HCT116 (cell line): ENCODE measurements around the gene BTG1. TPM values are rescaled to one million over a fixed set of nuclear protein-coding genes. Genes with fewer than 3 reads are reported as not detected.

Experiments
- ATAC-seq: fragments of 200-7000 bp; cut with Tn5 transposase; 2 replicates; pipeline ENCODE4 v1.9.1; 2020; ENCODE audit warnings: mild to moderate bottlenecking, moderate library complexity
- BruUV-seq: library from RNA; stranded (reverse); fragments of 400-500 nt; replicated peaks from 2 replicates; lab custom pipeline; 2021; lab: Mats Ljungman, UMichigan
- CTCF ChIA-PET: fragments of 300-600 bp; sonication (Branson Sonifier 250); formaldehyde crosslinking; loops from one replicate; lab custom pipeline; 2021; ENCODE audit warnings: antibody characterized with exemption; lab: Charles Lee
- POLR2A ChIA-PET: fragments of 300-600, 350-600 bp; sonication (Branson Sonifier 250); formaldehyde crosslinking; loops from one replicate; lab custom pipeline; 2021; ENCODE audit warnings: antibody characterized with exemption; lab: Charles Lee
- RAD21 ChIA-PET, 2 experiments: fragments of 300-600 bp; sonication (Branson Sonifier 250); formaldehyde crosslinking; loops; one replicate each; lab custom pipeline; 2023; ENCODE audit warnings: low total read pairs in 2 of 2; ENCODE audit not compliant: uncharacterized antibody in 2 of 2, unreplicated experiment in 2 of 2, low non-redundant PET in 1 of 2; lab: Charles Lee
- DNase-seq: peaks from one replicate; pipeline ENCODE4 v3.0.0-alpha.2; 2010; ENCODE audit warnings: low read depth, low spot score
- H2AFZ ChIP-seq: fragments of 200-600 bp; shearing (Covaris generic), sonication (generic); 2 replicates; pipeline ENCODE4 v1.6.1; 2017; ENCODE audit warnings: low read depth, mixed run types, mixed read lengths, antibody characterized with exemption, low read length; ENCODE audit not compliant: poor library complexity, severe bottlenecking
- H3K27ac ChIP-seq: 2 replicates; pipeline ENCODE4 v1.5.1; 2012; ENCODE audit warnings: low read depth, low read length
- H3K27me3 ChIP-seq: fragments of 200-600 bp; sonication (generic); 2 replicates; pipeline ENCODE4 v1.6.1; 2016; ENCODE audit warnings: mixed run types, low read length, mixed read lengths; ENCODE audit not compliant: insufficient read depth
- H3K36me3 ChIP-seq, 2 experiments: fragments of 200-500 bp in 1 of 2; fragments of 200-600 bp in 1 of 2; sonication (Bioruptor generic) in 1 of 2; sonication (generic) in 1 of 2; 2 replicates each; pipeline versions ENCODE4 v1.5.1 to v1.6.1; 2014 to 2016; ENCODE audit warnings: low read length in 2 of 2, inconsistent platforms in 1 of 2, mixed read lengths in 1 of 2, mixed run types in 1 of 2; ENCODE audit not compliant: insufficient read depth in 2 of 2, control insufficient read depth in 1 of 2
- H3K4me1 ChIP-seq, 2 experiments: fragments of 200-600 bp in 1 of 2; sonication (generic) in 1 of 2; 2 replicates each; pipeline versions ENCODE4 v1.5.1 to v1.6.1; 2012 to 2017; ENCODE audit warnings: low read length in 2 of 2, inconsistent platforms in 1 of 2, mild to moderate bottlenecking in 1 of 2, mixed read lengths in 1 of 2, mixed run types in 1 of 2, moderate library complexity in 1 of 2; ENCODE audit not compliant: insufficient read depth in 2 of 2, control insufficient read depth in 1 of 2
- H3K4me2 ChIP-seq: fragments of 200-600 bp; sonication (generic); 2 replicates; pipeline ENCODE4 v1.6.1; 2017; ENCODE audit warnings: mixed run types, low read length, mixed read lengths
- H3K4me3 ChIP-seq, 2 experiments: fragments of 200-600 bp in 1 of 2; sonication (generic) in 1 of 2; replicated peaks in 1 of 2; 2 replicates each; pipeline ENCODE4 v1.5.1; 2011 to 2016; ENCODE audit warnings: low read length in 2 of 2, control low read depth in 1 of 2, low read depth in 1 of 2, mild to moderate bottlenecking in 1 of 2, mixed read lengths in 1 of 2, mixed run types in 1 of 2
- H3K79me2 ChIP-seq: fragments of 200-600 bp; sonication (generic); 2 replicates; pipeline ENCODE4 v1.6.1; 2017; ENCODE audit warnings: mild to moderate bottlenecking, mixed run types, low read length, moderate library complexity, mixed read lengths; ENCODE audit not compliant: insufficient read depth
- H3K9ac ChIP-seq: fragments of 200-600 bp; sonication (generic); 2 replicates; pipeline ENCODE4 v1.6.1; 2016; ENCODE audit warnings: low read length, mixed read lengths
- H3K9me2 ChIP-seq: fragments of 200-600 bp; sonication (generic), shearing (Covaris generic); 2 replicates; pipeline ENCODE4 v1.6.1; 2017; ENCODE audit warnings: mixed run types, mild to moderate bottlenecking, moderate library complexity; ENCODE audit not compliant: insufficient read depth
- H3K9me3 ChIP-seq, 2 experiments: fragments of 200-500 bp in 1 of 2; fragments of 200-600 bp in 1 of 2; sonication (Bioruptor generic) in 1 of 2; sonication (generic) in 1 of 2; 2 replicates each; pipeline ENCODE4 v1.6.1; 2014 to 2017; ENCODE audit warnings: low read length in 2 of 2, mixed read lengths in 2 of 2, inconsistent platforms in 1 of 2, low read depth in 1 of 2, mild to moderate bottlenecking in 1 of 2, mixed run types in 1 of 2, moderate library complexity in 1 of 2; ENCODE audit not compliant: control insufficient read depth in 1 of 2, insufficient read depth in 1 of 2
- H4K20me1 ChIP-seq: fragments of 200-600 bp; sonication (generic), shearing (Covaris generic); 2 replicates; pipeline ENCODE4 v1.6.1; 2017; ENCODE audit warnings: mixed run types, mild to moderate bottlenecking, moderate library complexity; ENCODE audit not compliant: insufficient read depth
- ATF3 ChIP-seq: IDR thresholded peaks from 2 replicates; pipeline ENCODE4 v1.6.1; 2012
- CEBPB ChIP-seq: IDR thresholded peaks from 2 replicates; pipeline ENCODE4 v1.6.1; 2012; ENCODE audit warnings: low read depth
- EGR1 ChIP-seq: IDR thresholded peaks from 2 replicates; pipeline ENCODE4 v1.6.1; 2012; ENCODE audit warnings: low read depth
- ELF1 ChIP-seq: IDR thresholded peaks from 2 replicates; pipeline ENCODE4 v1.6.1; 2012; ENCODE audit warnings: low read depth, borderline replicate concordance
- EZH2phosphoT487 ChIP-seq: fragments of 200-600 bp; IDR thresholded peaks from 2 replicates; pipeline ENCODE4 v1.6.1; 2018; ENCODE audit warnings: antibody characterized with exemption, borderline replicate concordance
- FOSL1 ChIP-seq: IDR thresholded peaks from 2 replicates; pipeline ENCODE4 v1.6.1; 2012; ENCODE audit warnings: low read depth
- JUND ChIP-seq: IDR thresholded peaks from 2 replicates; pipeline ENCODE4 v1.6.1; 2012
- POLR2A ChIP-seq: IDR thresholded peaks from 2 replicates; pipeline ENCODE4 v1.7.0; 2011; ENCODE audit warnings: borderline replicate concordance; ENCODE audit not compliant: insufficient read depth, insufficient read length; ENCODE audit errors: extremely low read depth
- POLR2AphosphoS5 ChIP-seq: IDR thresholded peaks from 2 replicates; pipeline ENCODE4 v1.6.1; 2011; ENCODE audit warnings: mild to moderate bottlenecking, low read depth, low read length, moderate library complexity
- RAD21 ChIP-seq: IDR thresholded peaks from 2 replicates; pipeline ENCODE4 v1.6.1; 2012; ENCODE audit warnings: low read depth, mild to moderate bottlenecking
- SIN3A ChIP-seq: IDR thresholded peaks from 2 replicates; pipeline ENCODE4 v1.6.1; 2012; ENCODE audit warnings: low read depth
- SP1 ChIP-seq: IDR thresholded peaks from 2 replicates; pipeline ENCODE4 v1.6.1; 2012; ENCODE audit warnings: low read depth
- SRF ChIP-seq: IDR thresholded peaks from 2 replicates; pipeline ENCODE4 v1.6.1; 2012; ENCODE audit warnings: low read depth
- TCF7L2 ChIP-seq: IDR thresholded peaks from 2 replicates; pipeline ENCODE4 v1.7.0; 2011; ENCODE audit warnings: borderline replicate concordance, inconsistent platforms; ENCODE audit not compliant: insufficient read depth, insufficient read length; ENCODE audit errors: extremely low read depth
- ZBTB33 ChIP-seq: IDR thresholded peaks from 2 replicates; pipeline ENCODE4 v1.6.1; 2011; ENCODE audit warnings: mild to moderate bottlenecking, low read length, moderate library complexity; ENCODE audit not compliant: insufficient replicate concordance; ENCODE audit errors: extremely low read depth
- ZFX ChIP-seq: fragments of 450-650 bp; IDR thresholded peaks from 2 replicates; pipeline ENCODE4 v1.6.1; 2017
- ZNF274 ChIP-seq: fragments of 200-500 bp; sonication (Bioruptor generic); IDR thresholded peaks from 2 replicates; pipeline ENCODE4 v1.6.1; 2014; ENCODE audit warnings: mild to moderate bottlenecking, low read depth, low read length, inconsistent platforms
- intact Hi-C: fragments of 100-400 bp; cut with micrococcal nuclease; formaldehyde crosslinking; loops from 2 replicates; pipeline ENCODE4 v1.10.0; 2022
- total RNA-seq: library from RNA; stranded (reverse); gene quantifications from one replicate; pipeline ENCODE4 v1.2.1, GENCODE V29; 2021; ENCODE audit not compliant: unreplicated experiment
- TF ChIP-seq, protein P1 (sequence below): IDR thresholded peaks from 2 replicates; pipeline ENCODE4 v1.6.1; 2012
- TF ChIP-seq, protein P2 (sequence below), 3 experiments: fragments of 200-600 bp in 1 of 3; sonication (generic) in 1 of 3; IDR thresholded peaks in 2 of 3; conservative IDR thresholded peaks in 1 of 3; 2 replicates each; pipeline ENCODE4 v1.5.1; 2012 to 2017; ENCODE audit warnings: low read depth in 2 of 3, low read length in 2 of 3, antibody characterized with exemption in 1 of 3, borderline replicate concordance in 1 of 3, control low read depth in 1 of 3, mild to moderate bottlenecking in 1 of 3, mixed read lengths in 1 of 3, mixed run types in 1 of 3, moderate library complexity in 1 of 3; ENCODE audit not compliant: insufficient read depth in 1 of 3

BTG1 gene
- total RNA-seq, 1 experiment from 2014 or later: 57.3 TPM

GRCh38 chr12:92186038-92186470 is 40.4 kb upstream of the BTG1 start:
- ChIA-PET CTCF (no interaction called here), RAD21 (no interaction called here), POLR2A (no interaction called here)
- H3K27ac ChIP-seq: no peak overlapping the region
- no peak overlapping the region for H3K4me3 ChIP-seq
- BruUV-seq: no TSS peak
- no peaks in the 10 kb centered on the region for H3K9me2 ChIP-seq
- H3K9me3 ChIP-seq: no peaks in the 10 kb centered on the region
- DNase-seq (no peak), ATAC-seq (no peak)
- no peaks in the 10 kb centered on the region for H4K20me1 ChIP-seq
- H3K79me2 ChIP-seq: no peaks in the 10 kb centered on the region
- H2AFZ ChIP-seq: no peak overlapping the region
- H3K36me3 ChIP-seq: no peaks in the 10 kb centered on the region
- TF ChIP-seq CEBPB: no peak
- no peak for TF ChIP-seq ZNF274
- TF ChIP-seq JUND: no peak
- TF ChIP-seq TCF7L2: no peak
- no peak for TF ChIP-seq SRF
- no peak for TF ChIP-seq EZH2phosphoT487
- TF ChIP-seq ZFX: no peak
- TF ChIP-seq ELF1: no peak
- TF ChIP-seq RAD21: no peak
- TF ChIP-seq SIN3A: no peak
- TF ChIP-seq, protein P1, sequence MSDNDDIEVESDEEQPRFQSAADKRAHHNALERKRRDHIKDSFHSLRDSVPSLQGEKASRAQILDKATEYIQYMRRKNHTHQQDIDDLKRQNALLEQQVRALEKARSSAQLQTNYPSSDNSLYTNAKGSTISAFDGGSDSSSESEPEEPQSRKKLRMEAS: no peak
- no peak for TF ChIP-seq ATF3
- TF ChIP-seq ZBTB33: no peak
- no peak for TF ChIP-seq POLR2AphosphoS5
- TF ChIP-seq FOSL1: no peak
- no peak for TF ChIP-seq SP1
- TF ChIP-seq EGR1: no peak
- TF ChIP-seq, protein P2, sequence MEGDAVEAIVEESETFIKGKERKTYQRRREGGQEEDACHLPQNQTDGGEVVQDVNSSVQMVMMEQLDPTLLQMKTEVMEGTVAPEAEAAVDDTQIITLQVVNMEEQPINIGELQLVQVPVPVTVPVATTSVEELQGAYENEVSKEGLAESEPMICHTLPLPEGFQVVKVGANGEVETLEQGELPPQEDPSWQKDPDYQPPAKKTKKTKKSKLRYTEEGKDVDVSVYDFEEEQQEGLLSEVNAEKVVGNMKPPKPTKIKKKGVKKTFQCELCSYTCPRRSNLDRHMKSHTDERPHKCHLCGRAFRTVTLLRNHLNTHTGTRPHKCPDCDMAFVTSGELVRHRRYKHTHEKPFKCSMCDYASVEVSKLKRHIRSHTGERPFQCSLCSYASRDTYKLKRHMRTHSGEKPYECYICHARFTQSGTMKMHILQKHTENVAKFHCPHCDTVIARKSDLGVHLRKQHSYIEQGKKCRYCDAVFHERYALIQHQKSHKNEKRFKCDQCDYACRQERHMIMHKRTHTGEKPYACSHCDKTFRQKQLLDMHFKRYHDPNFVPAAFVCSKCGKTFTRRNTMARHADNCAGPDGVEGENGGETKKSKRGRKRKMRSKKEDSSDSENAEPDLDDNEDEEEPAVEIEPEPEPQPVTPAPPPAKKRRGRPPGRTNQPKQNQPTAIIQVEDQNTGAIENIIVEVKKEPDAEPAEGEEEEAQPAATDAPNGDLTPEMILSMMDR (IDR thresholded peaks at IDR 0.05 in 2 of 3, conservative IDR thresholded peaks at IDR 0.05 in 1 of 3; ENCODE audit: borderline replicate concordance in 1 of 3, insufficient read depth in 1 of 3, low read depth in 2 of 3, low read length in 2 of 3): no peak
- no peak for TF ChIP-seq POLR2A
- no peak overlapping the region for H3K4me2 ChIP-seq
- intact Hi-C loops: no loop called here
- no peaks in the 10 kb centered on the region for H3K27me3 ChIP-seq
- H3K9ac ChIP-seq: no peak overlapping the region
- H3K4me1 ChIP-seq: no peaks in the 10 kb centered on the region
